ENCODE measurements around the gene TCEANC2. TPM values are rescaled to one million over a fixed set of nuclear protein-coding genes. Genes with fewer than 3 reads are reported as not detected.
A peak's percentile ranks its signal among the peaks of the same experiment; 100 is the strongest.

The TCEANC2 gene
- total RNA-seq, 1 experiment from 2014 or later = 5.3 TPM

DNA sequence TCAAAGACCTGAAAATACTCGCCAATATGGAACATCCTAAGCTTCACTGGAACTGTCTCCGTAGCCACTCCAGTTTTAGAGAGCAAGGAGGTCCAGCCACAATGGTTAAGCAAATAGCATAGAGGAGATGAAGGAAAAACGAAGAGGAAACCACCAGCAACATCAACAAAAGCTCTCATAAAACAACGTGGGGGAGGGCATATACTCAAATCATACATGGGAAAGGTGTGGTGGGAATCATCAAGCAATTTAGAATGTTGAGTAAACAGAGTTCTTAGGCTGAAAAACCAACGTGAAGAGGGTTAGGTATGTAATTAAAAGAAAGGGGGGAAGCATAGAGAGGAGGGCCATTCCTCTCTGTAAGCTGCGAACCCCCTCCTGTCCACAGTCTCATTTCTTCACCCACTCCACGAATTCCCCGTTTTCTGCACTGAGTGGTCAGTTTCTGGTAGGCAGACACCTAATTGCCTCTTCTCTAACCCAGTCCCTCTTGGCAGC, 1.4 kb upstream of the TCEANC2 start:
- Histone ChIP-seq H4K91ac (ENCODE audit: insufficient read length, low read depth, low read length) (no peak overlapping the region), H3K9me3 (ENCODE audit: control insufficient read depth, low read depth, low read length) (no peaks in the 10 kb centered on the region), H2AFZ (ENCODE audit: low read length) (no peak overlapping the region), H3K4me1 (ENCODE audit: insufficient read depth, low read length) (no peaks in the 10 kb centered on the region), H3K79me2 (ENCODE audit: insufficient read depth, low read length) (peaks cover 9% of the 10 kb centered on the region; the same call in 1 of the 2 replicates), H3K4ac (ENCODE audit: low read depth, low read length) (no peak overlapping the region), H2BK120ac (ENCODE audit: low read depth, low read length, poor library complexity, severe bottlenecking) (no peak overlapping the region), H3K79me1 (ENCODE audit: insufficient read depth, low read depth, low read length, poor library complexity, severe bottlenecking) (peaks cover 2% of the 10 kb centered on the region), H2BK15ac (ENCODE audit: low read depth, low read length) (no peak overlapping the region), H3K9ac (ENCODE audit: extremely low read depth, insufficient read length, low read length) (peak overlapping the region; percentile 87), H3K27me3 (ENCODE audit: insufficient read depth, low read length) (no peaks in the 10 kb centered on the region), H2BK12ac (ENCODE audit: insufficient read length, low read depth, low read length) (no peak overlapping the region), H3K14ac (ENCODE audit: insufficient read depth, low read length) (0 out of 2 replicates have a peak overlapping the region, but pooled peaks have one; percentile 30), H3T11ph (ENCODE audit: low read length) (no peak overlapping the region), H4K20me1 (ENCODE audit: control insufficient read depth, insufficient read depth, insufficient read length) (no peaks in the 10 kb centered on the region), H2BK5ac (ENCODE audit: insufficient read length, low read length) (peak overlapping the region; percentile 27), H4K8ac (replicated peaks; ENCODE audit: insufficient read length, low read depth, low read length) (no peak overlapping the region), H4K5ac (ENCODE audit: insufficient read length, low read depth, low read length) (no peak overlapping the region), H3K56ac (ENCODE audit: insufficient read length, low read depth, low read length) (no peak overlapping the region), H3K23me2 (ENCODE audit: insufficient read length, low read depth, low read length, poor library complexity, severe bottlenecking) (peaks cover 11% of the 10 kb centered on the region), H3K23ac (ENCODE audit: insufficient read length, low read depth, low read length) (no peak overlapping the region), H3K18ac (ENCODE audit: insufficient read length, low read depth, low read length) (no peak overlapping the region), H2AK5ac (ENCODE audit: insufficient read length, low read length) (no peak overlapping the region), H3K27ac (ENCODE audit: insufficient read length, low read depth, low read length) (peak overlapping the region; percentile 22), H3K4me2 (ENCODE audit: insufficient read depth, insufficient read length, low read length) (peak overlapping the region; percentile 98), H2BK20ac (ENCODE audit: low read depth, low read length, poor library complexity, severe bottlenecking) (no peak overlapping the region)
- no peaks in the 10 kb centered on the region for H3K27me3 Mint-ChIP-seq (ENCODE audit: low read depth)
- peaks cover 7 to 8% of the 10 kb centered on the region in 2 experiments for H3K4me1 Mint-ChIP-seq
- H3K27ac Mint-ChIP-seq = no peak overlapping the region
- H3K4me3 Mint-ChIP-seq = no peak overlapping the region
- no peak for DNase-seq
- peaks cover 0 to 5% (median 2%) of the 10 kb centered on the region in 3 experiments; a peak in 1 of 7 replicates for H3K36me3 Mint-ChIP-seq (ENCODE audit: insufficient read depth in 1 of 3, low read depth in 3 of 3)
- WGBS (ENCODE audit: extremely low coverage, insufficient read length, low lambda C conversion rate) = no CpG with 5 or more reads among the region's 8 CpGs
- H3K9me3 Mint-ChIP-seq = no peaks in the 10 kb centered on the region
- TF ChIP-seq, protein P1, sequence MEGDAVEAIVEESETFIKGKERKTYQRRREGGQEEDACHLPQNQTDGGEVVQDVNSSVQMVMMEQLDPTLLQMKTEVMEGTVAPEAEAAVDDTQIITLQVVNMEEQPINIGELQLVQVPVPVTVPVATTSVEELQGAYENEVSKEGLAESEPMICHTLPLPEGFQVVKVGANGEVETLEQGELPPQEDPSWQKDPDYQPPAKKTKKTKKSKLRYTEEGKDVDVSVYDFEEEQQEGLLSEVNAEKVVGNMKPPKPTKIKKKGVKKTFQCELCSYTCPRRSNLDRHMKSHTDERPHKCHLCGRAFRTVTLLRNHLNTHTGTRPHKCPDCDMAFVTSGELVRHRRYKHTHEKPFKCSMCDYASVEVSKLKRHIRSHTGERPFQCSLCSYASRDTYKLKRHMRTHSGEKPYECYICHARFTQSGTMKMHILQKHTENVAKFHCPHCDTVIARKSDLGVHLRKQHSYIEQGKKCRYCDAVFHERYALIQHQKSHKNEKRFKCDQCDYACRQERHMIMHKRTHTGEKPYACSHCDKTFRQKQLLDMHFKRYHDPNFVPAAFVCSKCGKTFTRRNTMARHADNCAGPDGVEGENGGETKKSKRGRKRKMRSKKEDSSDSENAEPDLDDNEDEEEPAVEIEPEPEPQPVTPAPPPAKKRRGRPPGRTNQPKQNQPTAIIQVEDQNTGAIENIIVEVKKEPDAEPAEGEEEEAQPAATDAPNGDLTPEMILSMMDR (conservative IDR thresholded peaks at IDR 0.05) = no peak
